Prostate gland (tissue), 2 donors: ENCODE data around the gene DNAJC5G. TPM values are rescaled to one million over a fixed set of nuclear protein-coding genes. Genes with fewer than 3 reads are reported as not detected.
"Not testable (repeated sequence)": the region's sequence is repeated elsewhere in the genome, so short reads cannot be mapped to it uniquely, and the experiment has no call there.

Source experiments
- DNase-seq: peaks from one replicate; pipeline ENCODE4 v3.0.0-alpha.2; 2019; ENCODE audit warnings: low spot score
- H3K27ac ChIP-seq, 2 donors: fragments of 200-600 bp; sonication (generic); 2 replicates each; pipeline ENCODE4 v1.5.1; 2017 to 2019
- H3K27me3 ChIP-seq: fragments of 200-600 bp; sonication (generic); replicated peaks from 2 replicates; pipeline ENCODE4 v1.5.1; 2019; ENCODE audit not compliant: insufficient read depth
- H3K36me3 ChIP-seq, 2 donors: fragments of 200-600 bp; sonication (generic); 1 replicate in 1 of 2; 2 replicates in 1 of 2; pipeline versions ENCODE4 v1.5.1 to v1.8.1; 2017 to 2019
- H3K4me1 ChIP-seq: fragments of 200-600 bp; sonication (generic); replicated peaks from 2 replicates; pipeline ENCODE4 v1.5.1; 2019
- H3K4me3 ChIP-seq, 2 donors: fragments of 200-600 bp; sonication (generic); 2 replicates each; pipeline ENCODE4 v1.5.1; 2017 to 2019
- H3K9me3 ChIP-seq: fragments of 200-600 bp; sonication (generic); 2 replicates; pipeline ENCODE4 v1.5.1; 2017
- CTCF ChIP-seq, 4 experiments: fragments of 200-600 bp in 2 of 4; fragments of 450-650 bp in 2 of 4; sonication (generic) in 2 of 4; IDR thresholded peaks; 1 replicate in 3 of 4; 2 replicates in 1 of 4; pipeline ENCODE4 v1.5.1; 2016 to 2019; ENCODE audit warnings: antibody characterized with exemption in 4 of 4, mild to moderate bottlenecking in 2 of 4, moderate library complexity in 2 of 4
- POLR2A ChIP-seq: fragments of 450-650 bp; IDR thresholded peaks from one replicate; pipeline ENCODE4 v1.6.1; 2016; ENCODE audit warnings: antibody characterized with exemption, mild to moderate bottlenecking
- POLR2AphosphoS5 ChIP-seq: sonication (generic); formaldehyde crosslinking; IDR thresholded peaks from one replicate; pipeline ENCODE4 v1.6.1; 2017; ENCODE audit warnings: antibody characterized with exemption
- WGBS: methylation state at CpG from one replicate; pipeline ENCODE4 v1.1.5; 2018; 5-methylcytosine and 5-hydroxymethylcytosine counted together
- intact Hi-C: fragments of 100-400 bp; cut with DNase I; formaldehyde crosslinking; loops from one replicate; pipeline ENCODE4 v1.14.2; 2022
- total RNA-seq, 2 donors: library from RNA; depleted of rRNA; stranded (reverse); fragments of >200 nt; gene quantifications; one replicate each; pipeline ENCODE4 v1.1.0, GENCODE V29; 2016

The DNAJC5G gene
- total RNA-seq, 2 donors from 2014 or later: 16.1 TPM; not detected in 1

GRCh38 chr2:27265536-27265870, 9.7 kb upstream of the DNAJC5G start:
- Histone ChIP-seq H3K27ac (no peak overlapping the region), H3K27me3 (peaks cover 10% of the 10 kb centered on the region), H3K4me1 (peaks cover 7% of the 10 kb centered on the region), H3K9me3 (no peaks in the 10 kb centered on the region), H3K4me3 (no peak overlapping the region), H3K36me3 (no peaks in the 10 kb centered on the region)
- TF ChIP-seq POLR2AphosphoS5 (no peak), POLR2A (no peak), CTCF (IDR thresholded peaks at IDR 0.05) (no peak)
- intact Hi-C loops: no loop called here
- no peak for DNase-seq

- WGBS: 90% methylated on average over 13 of the region's 13 CpGs
- H3K4me1 ChIP-seq, H3K4me3 ChIP-seq, intact Hi-C loops, DNase-seq, H3K27ac ChIP-seq, H3K36me3 ChIP-seq, H3K9me3 ChIP-seq, H3K27me3 ChIP-seq: not testable (repeated sequence)
These were observed 6.9 kb upstream of the DNAJC5G start for GRCh38 chr2:27268296-27268695.

- no peaks in the 10 kb centered on the region for H3K4me1 ChIP-seq
- WGBS: 67% methylated on average over 3 of the region's 3 CpGs
- intact Hi-C loops: no loop called here
- H3K36me3 ChIP-seq: no peaks in the 10 kb centered on the region
- DNase-seq: no peak
- H3K27me3 ChIP-seq: peaks cover 5% of the 10 kb centered on the region
- TF ChIP-seq POLR2AphosphoS5 (no peak), CTCF (IDR thresholded peaks at IDR 0.05) (no peak), POLR2A (no peak)
- H3K27ac ChIP-seq: no peak overlapping the region
- H3K9me3 ChIP-seq: no peaks in the 10 kb centered on the region
- no peak overlapping the region for H3K4me3 ChIP-seq
These were observed 5.1 kb upstream of the DNAJC5G start for GRCh38 chr2:27270131-27270530.

GRCh38 chr2:27270670-27271069, 4.6 kb upstream of the DNAJC5G start:
- H3K27ac ChIP-seq: no peak overlapping the region
- no peak for DNase-seq
- no peaks in the 10 kb centered on the region for H3K9me3 ChIP-seq
- no peak overlapping the region for H3K4me3 ChIP-seq
- H3K27me3 ChIP-seq: peaks cover 1% of the 10 kb centered on the region
- intact Hi-C loops: no loop called here
- no peak for TF ChIP-seq CTCF (IDR thresholded peaks at IDR 0.05)
- TF ChIP-seq POLR2AphosphoS5: no peak
- no peak for TF ChIP-seq POLR2A
- 63% methylated on average over 2 of the region's 2 CpGs for WGBS
- no peaks in the 10 kb centered on the region for H3K4me1 ChIP-seq
- no peaks in the 10 kb centered on the region for H3K36me3 ChIP-seq

GRCh38 chr2:27271631-27272340, 3.4 kb upstream of the DNAJC5G start:
- no peak for DNase-seq
- WGBS: 67% methylated on average over 11 of the region's 11 CpGs

GRCh38 chr2:27272537-27273522, 2.4 kb upstream of the DNAJC5G start:
- H3K27ac ChIP-seq, H3K4me1 ChIP-seq, intact Hi-C loops, H3K36me3 ChIP-seq, H3K9me3 ChIP-seq, H3K27me3 ChIP-seq, H3K4me3 ChIP-seq, DNase-seq: not testable (repeated sequence)
- WGBS: 79% methylated on average over 15 of the region's 15 CpGs

More at GRCh38 chr2:27271631-27272340, 3.4 kb upstream of the DNAJC5G start:
- TF ChIP-seq CTCF (IDR thresholded peaks at IDR 0.05) (no peak), POLR2AphosphoS5 (no peak), POLR2A (no peak)
- intact Hi-C loops: no loop called here
- Histone ChIP-seq H3K4me1 (no peaks in the 10 kb centered on the region), H3K27ac (no peak overlapping the region), H3K36me3 (no peaks in the 10 kb centered on the region), H3K9me3 (no peaks in the 10 kb centered on the region), H3K27me3 (no peaks in the 10 kb centered on the region), H3K4me3 (no peak overlapping the region)
